Stimulated activated CD4-positive, alpha-beta T cell treated with anti-CD3 and anti-CD28 coated beads, Interleukin-12 subunit alpha, Interleukin-12 subunit beta, amount 100 ng/mL, for 24 hours (primary cell): Measurements from ENCODE around the gene SNX5.

ENCODE experiments used
- DNase-seq, 2 experiments: peaks; one replicate each; pipeline ENCODE4 v3.0.0-alpha.2; 2020; ENCODE audit warnings: low read depth in 2 of 2

SNX5 gene

GRCh38 chr20:17992847-17993513 lies 24.4 kb upstream of the SNX5 start:
- DNase-seq: no peak

- peak in 1 of 2 experiments; percentile 35 for DNase-seq
Observed at GRCh38 chr20:17992224-17992637, 23.6 kb upstream of the SNX5 start.

- no peak for DNase-seq
Observed at GRCh38 chr20:17990278-17990972, 21.8 kb upstream of the SNX5 start.

GRCh38 chr20:17987988-17988387 lies 19.4 kb upstream of the SNX5 start:
- DNase-seq: no peak

- no peak for DNase-seq
Observed at GRCh38 chr20:17985388-17986018, 16.9 kb upstream of the SNX5 start.

GRCh38 chr20:17976305-17976704 lies 7.7 kb upstream of the SNX5 start:
- no peak for DNase-seq

GRCh38 chr20:17972121-17972520 lies 3.5 kb upstream of the SNX5 start:
- no peak for DNase-seq

- no peak for DNase-seq
Observed at GRCh38 chr20:17971300-17972013, 2.9 kb upstream of the SNX5 start.

- no peak for DNase-seq
Observed at GRCh38 chr20:17969884-17970409, 1.4 kb upstream of the SNX5 start.

GRCh38 chr20:17969278-17969883 lies 787 bp upstream of the SNX5 start:
- DNase-seq: peak in 1 of 2 experiments; percentile 29

GRCh38 chr20:17967521-17968365 lies 851 bp downstream of the SNX5 start:
- DNase-seq: no peak

- no peak for DNase-seq
Observed at GRCh38 chr20:17966432-17967310, 1.9 kb downstream of the SNX5 start.

GRCh38 chr20:17965042-17965697 lies 3.4 kb downstream of the SNX5 start:
- no peak for DNase-seq

- no peak for DNase-seq
Observed at GRCh38 chr20:17964632-17965031, 4.0 kb downstream of the SNX5 start.

- no peak for DNase-seq
Observed at GRCh38 chr20:17964073-17964472, 4.5 kb downstream of the SNX5 start.

GRCh38 chr20:17963114-17963897 lies 5.3 kb downstream of the SNX5 start:
- no peak for DNase-seq

GRCh38 chr20:17961587-17961940 lies 7.0 kb downstream of the SNX5 start:
- no peak for DNase-seq

GRCh38 chr20:17960927-17961586 lies 7.5 kb downstream of the SNX5 start:
- no peak for DNase-seq
